ENCODE measurements around the gene ROR1.

GRCh38 chr1:64065571-64065970, 291.8 kb downstream of the ROR1 start:
- TF ChIP-seq CTCF (conservative IDR thresholded peaks at IDR 0.05 in 1 of 2, IDR thresholded peaks at IDR 0.05 in 1 of 2; ENCODE audit: low read depth in 1 of 2, low read length in 2 of 2), result no peak
- no peak for TF ChIP-seq EZH2 (IDR thresholded peaks at IDR 0.05; ENCODE audit: low read length, missing control alignments)
